ENCODE data around the gene DSTYK. TPM values are rescaled to one million over a fixed set of nuclear protein-coding genes. Genes with fewer than 3 reads are reported as not detected.

Gene DSTYK
- total RNA-seq, 1 donor from 2014 or later = 13.0 TPM

DNA sequence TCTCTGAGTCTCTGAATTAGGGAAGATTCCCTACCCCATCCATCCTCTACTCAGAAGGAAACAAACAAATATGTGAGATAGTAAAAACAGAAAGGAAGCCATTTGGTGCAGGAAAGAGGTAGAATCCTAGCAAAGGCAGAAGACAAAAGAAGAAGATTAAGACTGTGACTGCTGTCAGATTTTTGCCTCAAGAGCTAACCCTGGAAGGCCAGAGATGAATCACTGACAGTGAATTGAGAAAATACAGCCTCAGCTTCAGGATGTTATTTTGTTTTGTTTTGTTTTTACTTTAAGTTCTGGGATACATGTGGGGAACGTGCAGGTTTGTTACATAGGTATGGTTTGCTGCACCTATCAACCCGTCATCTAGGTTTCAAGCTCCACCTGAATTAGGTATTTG is 31.7 kb downstream of the DSTYK start:
- Histone ChIP-seq H3K27ac (no peak overlapping the region), H3K79me2 (ENCODE audit: low read depth) (peaks cover under 1% of the 10 kb centered on the region), H3K9me3 (ENCODE audit: low read depth) (no peaks in the 10 kb centered on the region), H3K4me2 (no peak overlapping the region), H3K27me3 (no peaks in the 10 kb centered on the region), H4K20me1 (ENCODE audit: low read depth) (no peaks in the 10 kb centered on the region), H3K36me3 (no peaks in the 10 kb centered on the region), H3K9ac (no peak overlapping the region), H3K4me3 (no peak overlapping the region), H3F3A (ENCODE audit: low read depth) (no peaks in the 10 kb centered on the region), H2AFZ (replicated peaks) (no peak overlapping the region), H3K4me1 (no peaks in the 10 kb centered on the region)
- Mint-ChIP-seq H3K36me3 (peaks cover 16% of the 10 kb centered on the region), H3K27ac (no peak overlapping the region), H3K27me3 (ENCODE audit: insufficient read depth, low read depth) (no peaks in the 10 kb centered on the region), H3K9me3 (no peaks in the 10 kb centered on the region), H3K4me1 (peaks cover 6% of the 10 kb centered on the region), H3K4me3 (no peak overlapping the region)
- no peak for TF ChIP-seq EZH2 (IDR thresholded peaks at IDR 0.05)
- no peak for TF ChIP-seq EZH2phosphoT487 (IDR thresholded peaks at IDR 0.05)
- TF ChIP-seq, protein P1, sequence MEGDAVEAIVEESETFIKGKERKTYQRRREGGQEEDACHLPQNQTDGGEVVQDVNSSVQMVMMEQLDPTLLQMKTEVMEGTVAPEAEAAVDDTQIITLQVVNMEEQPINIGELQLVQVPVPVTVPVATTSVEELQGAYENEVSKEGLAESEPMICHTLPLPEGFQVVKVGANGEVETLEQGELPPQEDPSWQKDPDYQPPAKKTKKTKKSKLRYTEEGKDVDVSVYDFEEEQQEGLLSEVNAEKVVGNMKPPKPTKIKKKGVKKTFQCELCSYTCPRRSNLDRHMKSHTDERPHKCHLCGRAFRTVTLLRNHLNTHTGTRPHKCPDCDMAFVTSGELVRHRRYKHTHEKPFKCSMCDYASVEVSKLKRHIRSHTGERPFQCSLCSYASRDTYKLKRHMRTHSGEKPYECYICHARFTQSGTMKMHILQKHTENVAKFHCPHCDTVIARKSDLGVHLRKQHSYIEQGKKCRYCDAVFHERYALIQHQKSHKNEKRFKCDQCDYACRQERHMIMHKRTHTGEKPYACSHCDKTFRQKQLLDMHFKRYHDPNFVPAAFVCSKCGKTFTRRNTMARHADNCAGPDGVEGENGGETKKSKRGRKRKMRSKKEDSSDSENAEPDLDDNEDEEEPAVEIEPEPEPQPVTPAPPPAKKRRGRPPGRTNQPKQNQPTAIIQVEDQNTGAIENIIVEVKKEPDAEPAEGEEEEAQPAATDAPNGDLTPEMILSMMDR (IDR thresholded peaks at IDR 0.05) = no peak
- DNase-seq (ENCODE audit: low spot score) = no peak

DNA sequence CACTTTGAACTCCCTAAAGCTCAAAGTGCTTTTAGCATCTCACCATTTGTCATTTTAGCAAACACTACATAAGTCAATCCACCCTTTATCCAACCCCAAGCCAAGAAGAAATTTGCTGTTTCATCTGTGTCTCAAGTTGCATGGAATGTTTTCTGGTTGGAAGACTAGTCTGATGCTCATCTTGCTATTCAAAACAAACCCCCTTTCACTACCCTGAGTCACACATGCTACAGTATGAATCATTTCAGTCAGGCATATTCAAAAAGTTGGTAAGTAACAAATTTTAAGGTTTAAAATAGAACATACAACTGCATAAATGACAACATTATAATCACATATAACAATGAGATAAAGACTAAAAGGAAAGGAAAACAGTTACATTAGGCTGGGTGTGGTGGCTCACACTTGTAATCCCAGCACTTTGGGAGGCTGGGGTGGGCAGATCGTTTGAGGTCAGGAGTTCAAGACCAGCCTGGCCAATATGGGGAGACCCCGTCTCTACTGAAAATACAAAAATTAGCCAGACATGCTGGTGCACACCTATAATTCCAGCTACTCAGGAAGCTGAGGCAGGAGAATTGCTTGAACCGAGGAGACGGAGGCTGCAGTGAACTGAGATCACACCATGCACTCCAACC is 38.7 kb downstream of the DSTYK start:
- Histone ChIP-seq H3K36me3 (no peaks in the 10 kb centered on the region), H4K20me1 (ENCODE audit: low read depth) (peaks cover 7% of the 10 kb centered on the region), H3K4me2 (no peak overlapping the region), H3K9me3 (ENCODE audit: low read depth) (no peaks in the 10 kb centered on the region), H3K9ac (no peak overlapping the region), H3K4me1 (no peaks in the 10 kb centered on the region), H2AFZ (replicated peaks) (no peak overlapping the region), H3K27ac (no peak overlapping the region), H3K79me2 (ENCODE audit: low read depth) (no peaks in the 10 kb centered on the region), H3K4me3 (no peak overlapping the region), H3F3A (ENCODE audit: low read depth) (no peaks in the 10 kb centered on the region), H3K27me3 (no peaks in the 10 kb centered on the region)
- Mint-ChIP-seq H3K9me3 (no peaks in the 10 kb centered on the region), H3K27me3 (ENCODE audit: insufficient read depth, low read depth) (no peaks in the 10 kb centered on the region), H3K4me3 (no peak overlapping the region), H3K36me3 (peaks cover 11% of the 10 kb centered on the region), H3K27ac (no peak overlapping the region), H3K4me1 (no peaks in the 10 kb centered on the region)
- TF ChIP-seq, protein P1 (IDR thresholded peaks at IDR 0.05) = no peak
- TF ChIP-seq EZH2phosphoT487 (IDR thresholded peaks at IDR 0.05) (no peak), EZH2 (IDR thresholded peaks at IDR 0.05) (no peak)
- no peak for DNase-seq (ENCODE audit: low spot score)

DNA sequence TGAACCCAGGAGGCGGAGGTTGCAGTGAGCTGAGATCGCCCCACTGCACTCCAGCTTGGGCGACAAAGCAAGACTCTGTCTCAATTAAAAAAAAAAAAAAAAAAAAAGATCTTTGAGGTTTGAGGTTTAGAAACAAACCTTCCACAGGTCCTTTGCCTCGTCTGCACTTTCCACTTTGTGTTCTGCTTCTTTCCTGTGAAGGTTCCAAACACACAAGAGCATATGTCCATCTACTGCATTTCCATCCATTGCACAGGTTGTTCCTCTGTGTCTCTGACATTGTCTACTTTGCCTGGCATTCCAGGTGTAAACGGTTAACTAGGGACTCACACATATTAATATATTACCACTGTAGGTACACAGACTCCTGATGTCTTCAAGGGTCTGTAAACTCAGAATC is 40.1 kb downstream of the DSTYK start:
- TF ChIP-seq EZH2 (IDR thresholded peaks at IDR 0.05) = no peak
- no peak for TF ChIP-seq EZH2phosphoT487 (IDR thresholded peaks at IDR 0.05)
- TF ChIP-seq, protein P1 (IDR thresholded peaks at IDR 0.05) = no peak
- H3K4me2 ChIP-seq = no peak overlapping the region
- Mint-ChIP-seq H3K4me1 (no peaks in the 10 kb centered on the region), H3K9me3 (no peaks in the 10 kb centered on the region), H3K36me3 (peaks cover 15% of the 10 kb centered on the region), H3K4me3 (no peak overlapping the region), H3K27me3 (ENCODE audit: insufficient read depth, low read depth) (no peaks in the 10 kb centered on the region), H3K27ac (no peak overlapping the region)
- H3F3A ChIP-seq (ENCODE audit: low read depth) = no peaks in the 10 kb centered on the region
- peaks cover 7% of the 10 kb centered on the region for H4K20me1 ChIP-seq (ENCODE audit: low read depth)
- no peaks in the 10 kb centered on the region for H3K9me3 ChIP-seq (ENCODE audit: low read depth)
- H3K27me3 ChIP-seq = no peaks in the 10 kb centered on the region
- no peak overlapping the region for H3K4me3 ChIP-seq
- H3K27ac ChIP-seq = no peak overlapping the region
- no peak for DNase-seq (ENCODE audit: low spot score)
- no peaks in the 10 kb centered on the region for H3K4me1 ChIP-seq
- no peak overlapping the region for H3K9ac ChIP-seq
- H3K36me3 ChIP-seq = no peaks in the 10 kb centered on the region
- no peaks in the 10 kb centered on the region for H3K79me2 ChIP-seq (ENCODE audit: low read depth)
- H2AFZ ChIP-seq (replicated peaks) = no peak overlapping the region

All from neural progenitor cell (in vitro differentiated cells).